ENCODE measurements around the gene GSDME.

GSDME gene

GRCh38 chr7:24700521-24701260, 56.6 kb downstream of the GSDME start:
- DNase-seq (ENCODE audit: low read depth) = no peak
- no peak for TF ChIP-seq CTCF (IDR thresholded peaks at IDR 0.05; ENCODE audit: control insufficient read depth, extremely low read depth, insufficient read depth)

DNA sequence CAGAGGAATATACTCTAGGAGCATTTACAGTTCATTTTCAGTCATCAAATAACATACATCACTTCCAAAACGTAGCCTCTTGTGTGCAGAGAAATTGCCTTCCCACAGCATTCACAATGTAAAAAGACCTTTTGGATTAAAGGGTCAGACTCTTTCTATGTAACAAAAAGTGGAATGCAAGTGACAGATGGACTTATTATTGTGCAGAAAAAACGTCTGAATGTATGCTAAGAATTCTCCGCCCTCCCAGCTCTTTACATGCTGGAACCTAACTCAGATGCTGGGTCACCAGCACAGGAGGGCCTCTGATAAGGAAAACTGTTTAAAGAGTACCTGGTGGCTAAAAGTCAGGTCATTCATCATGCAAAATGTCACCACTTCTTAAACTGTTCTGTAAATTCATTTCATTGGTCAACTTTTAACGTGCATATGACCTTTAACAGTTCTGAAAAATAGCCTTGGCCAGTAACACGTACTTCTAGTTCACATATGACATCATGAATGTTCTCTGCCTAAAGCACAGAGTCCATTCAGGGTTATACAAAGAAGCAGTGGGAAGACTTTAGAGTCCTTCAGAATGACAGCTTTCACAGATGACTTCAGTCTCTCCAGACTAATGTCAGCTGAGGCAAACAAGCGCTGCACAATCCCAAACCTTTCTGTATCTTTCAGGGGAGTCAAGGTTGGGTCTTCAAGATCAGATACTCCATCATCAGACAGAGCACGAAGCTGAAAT, 58.6 kb downstream of the GSDME start:
- H3K4me3 ChIP-seq (ENCODE audit: low read depth, low read length) = no peak overlapping the region
- DNase-seq (ENCODE audit: low read depth) = no peak
- TF ChIP-seq CTCF (IDR thresholded peaks at IDR 0.05; ENCODE audit: control insufficient read depth, extremely low read depth, insufficient read depth) = no peak

More at GRCh38 chr7:24700521-24701260, 56.6 kb downstream of the GSDME start:
- H3K4me3 ChIP-seq (ENCODE audit: low read depth, low read length) = no peak overlapping the region

- DNase-seq (ENCODE audit: low read depth) = no peak
- H3K4me3 ChIP-seq (ENCODE audit: low read depth, low read length) = no peak overlapping the region
- no peak for TF ChIP-seq CTCF (IDR thresholded peaks at IDR 0.05; ENCODE audit: control insufficient read depth, extremely low read depth, insufficient read depth)
Observed at GRCh38 chr7:24697416-24697815, 59.8 kb downstream of the GSDME start.

DNA sequence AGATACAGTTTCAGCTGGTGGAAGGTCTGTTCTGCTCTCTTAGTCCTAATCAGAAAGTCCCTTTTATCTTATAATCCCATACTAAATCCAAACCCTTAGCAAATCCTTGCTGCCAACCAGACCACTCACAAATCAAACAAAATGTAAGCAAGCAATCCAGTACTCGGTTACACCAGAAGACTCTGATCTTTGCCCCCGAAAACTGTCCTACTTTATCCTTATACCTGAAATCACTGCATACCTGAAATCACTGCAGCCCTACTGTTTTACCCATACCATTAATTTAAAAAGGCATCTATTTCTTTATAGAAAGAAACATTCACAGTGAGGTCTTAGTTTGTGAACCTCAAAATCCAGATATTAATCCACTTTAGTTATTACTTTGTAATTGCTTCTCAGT, 64.7 kb downstream of the GSDME start:
- DNase-seq (ENCODE audit: low read depth) = no peak
- no peak overlapping the region for H3K4me3 ChIP-seq (ENCODE audit: low read depth, low read length)
- TF ChIP-seq CTCF (IDR thresholded peaks at IDR 0.05; ENCODE audit: control insufficient read depth, extremely low read depth, insufficient read depth) = no peak

DNA sequence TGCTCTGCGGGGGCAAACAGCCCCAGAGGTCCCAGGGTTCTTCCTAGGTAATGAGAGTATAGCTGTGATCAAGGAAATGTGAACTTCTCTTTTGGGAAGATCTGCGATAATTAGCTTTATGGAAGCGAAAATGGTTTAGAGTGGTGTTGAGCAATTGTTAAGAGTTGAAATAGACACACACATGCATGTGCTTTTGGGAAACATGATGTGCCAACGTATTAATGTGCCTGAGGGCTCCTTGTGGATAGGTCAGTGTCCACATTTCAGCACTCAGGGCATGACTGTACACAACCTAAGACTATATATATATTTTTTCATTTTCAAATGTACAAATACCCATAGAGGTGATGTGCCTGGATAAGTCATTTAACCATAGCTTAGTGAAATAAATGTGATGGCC, 67.0 kb downstream of the GSDME start:
- no peak for TF ChIP-seq CTCF (IDR thresholded peaks at IDR 0.05; ENCODE audit: control insufficient read depth, extremely low read depth, insufficient read depth)
- no peak overlapping the region for H3K4me3 ChIP-seq (ENCODE audit: low read depth, low read length)
- DNase-seq (ENCODE audit: low read depth) = no peak

DNA sequence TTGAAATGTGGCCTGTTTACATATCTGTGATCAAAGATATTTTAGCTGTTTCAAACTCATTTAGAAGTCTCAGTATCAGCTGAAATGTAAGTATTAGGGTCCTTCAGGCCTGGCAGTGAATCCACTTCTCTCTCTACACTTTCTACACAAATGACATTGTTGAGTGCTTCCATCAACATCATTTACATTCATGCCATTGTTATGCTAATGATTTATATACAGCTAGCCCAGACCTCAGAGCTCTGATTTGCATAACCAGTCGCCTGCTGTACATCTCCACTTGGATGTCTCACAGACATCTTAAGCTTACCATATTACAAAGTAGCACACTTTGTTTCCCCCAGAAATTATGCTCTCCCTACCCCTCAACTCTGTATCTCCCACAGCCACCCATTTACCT, 71.6 kb downstream of the GSDME start:
- no peak for DNase-seq (ENCODE audit: low read depth)
- H3K4me3 ChIP-seq (ENCODE audit: low read depth, low read length) = no peak overlapping the region
- no peak for TF ChIP-seq CTCF (IDR thresholded peaks at IDR 0.05; ENCODE audit: control insufficient read depth, extremely low read depth, insufficient read depth)

Data from LNCaP clone FGC (cell line).